Stimulated activated CD8-positive, alpha-beta memory T cell treated with anti-CD3 and anti-CD28 coated beads, Interleukin-15, amount 100 ng/mL, for 24 hours (primary cell): ENCODE data around the gene SCYL1.

Source experiments
- DNase-seq: peaks from one replicate; pipeline ENCODE4 v3.0.0-alpha.2; 2020; ENCODE audit warnings: low read depth

Gene SCYL1

DNA sequence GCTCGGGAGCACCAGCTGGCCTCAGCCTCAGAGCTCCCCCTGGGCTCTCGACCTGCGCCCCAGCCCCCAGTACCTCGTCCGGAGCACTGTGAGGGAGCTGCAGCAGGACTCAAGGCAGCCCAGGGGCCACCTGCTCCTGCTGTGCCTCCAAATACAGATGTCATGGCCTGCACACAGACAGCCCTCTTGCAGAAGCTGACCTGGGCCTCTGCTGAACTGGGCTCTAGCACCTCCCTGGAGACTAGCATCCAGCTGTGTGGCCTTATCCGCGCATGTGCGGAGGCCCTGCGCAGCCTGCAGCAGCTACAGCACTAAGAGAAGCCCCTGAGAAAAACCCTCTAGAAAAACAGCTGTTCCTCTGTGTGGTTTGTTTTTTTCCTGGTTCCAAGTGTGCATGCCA is 46.5 kb downstream of the SCYL1 start:
- no peak for DNase-seq

DNA sequence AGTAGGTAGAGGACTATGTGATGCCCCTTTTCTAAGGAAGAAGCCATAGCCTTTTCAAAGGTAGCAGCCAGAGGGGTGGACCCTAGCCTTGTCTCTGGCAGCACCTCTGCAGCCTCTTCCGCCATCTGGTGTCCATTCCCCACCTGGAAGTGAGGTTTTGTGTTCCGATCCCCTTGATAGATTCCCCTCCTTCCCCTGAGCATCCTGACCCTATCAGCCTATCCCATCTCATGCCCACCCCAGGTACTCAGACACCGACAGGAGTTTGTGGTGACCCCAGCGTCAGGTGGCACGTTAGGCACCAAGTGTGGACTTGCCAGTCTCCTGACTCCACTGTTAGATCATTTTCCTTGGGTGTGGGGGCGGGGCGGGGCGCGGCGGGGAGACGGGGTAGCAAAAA is 47.1 kb downstream of the SCYL1 start:
- DNase-seq, result no peak

- DNase-seq, result peak; percentile 63
Observed at GRCh38 chr11:65572356-65573051, 47.6 kb downstream of the SCYL1 start, which contains the start of gene FAM89B. FAM89B (plus strand) TSS chr11:65572538; CDS start chr11:65572670, 132 bp downstream.

DNA sequence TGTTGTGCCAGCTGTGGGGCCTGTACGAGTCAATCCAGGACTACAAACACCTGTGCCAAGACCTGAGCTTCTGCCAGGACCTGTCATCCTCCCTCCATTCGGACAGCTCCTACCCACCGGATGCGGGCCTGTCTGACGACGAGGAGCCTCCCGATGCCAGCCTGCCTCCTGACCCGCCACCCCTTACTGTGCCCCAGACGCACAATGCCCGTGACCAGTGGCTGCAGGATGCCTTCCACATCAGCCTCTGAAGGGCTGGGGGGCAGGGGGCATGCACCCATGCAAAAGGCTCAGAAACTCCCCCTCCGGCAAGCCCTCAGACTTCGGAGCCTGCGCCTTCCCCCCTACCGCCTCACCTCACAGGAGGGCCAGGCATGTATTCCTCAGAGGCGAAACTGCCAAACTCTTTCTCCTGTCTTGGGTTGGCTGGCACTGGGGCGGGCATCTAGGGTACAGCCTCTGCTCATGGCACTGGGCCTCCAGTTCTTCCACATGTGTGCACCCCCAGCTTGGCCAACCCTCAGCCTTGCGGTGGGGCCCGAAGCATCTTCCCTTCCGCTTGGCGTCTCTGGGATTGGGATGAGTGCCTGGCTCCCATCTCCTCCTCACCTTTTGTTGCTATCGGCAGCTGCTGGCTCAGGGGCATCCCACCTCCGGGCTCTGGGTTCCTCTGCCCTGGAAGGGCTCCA is 48.7 kb downstream of the SCYL1 start:
- no peak for DNase-seq

DNA sequence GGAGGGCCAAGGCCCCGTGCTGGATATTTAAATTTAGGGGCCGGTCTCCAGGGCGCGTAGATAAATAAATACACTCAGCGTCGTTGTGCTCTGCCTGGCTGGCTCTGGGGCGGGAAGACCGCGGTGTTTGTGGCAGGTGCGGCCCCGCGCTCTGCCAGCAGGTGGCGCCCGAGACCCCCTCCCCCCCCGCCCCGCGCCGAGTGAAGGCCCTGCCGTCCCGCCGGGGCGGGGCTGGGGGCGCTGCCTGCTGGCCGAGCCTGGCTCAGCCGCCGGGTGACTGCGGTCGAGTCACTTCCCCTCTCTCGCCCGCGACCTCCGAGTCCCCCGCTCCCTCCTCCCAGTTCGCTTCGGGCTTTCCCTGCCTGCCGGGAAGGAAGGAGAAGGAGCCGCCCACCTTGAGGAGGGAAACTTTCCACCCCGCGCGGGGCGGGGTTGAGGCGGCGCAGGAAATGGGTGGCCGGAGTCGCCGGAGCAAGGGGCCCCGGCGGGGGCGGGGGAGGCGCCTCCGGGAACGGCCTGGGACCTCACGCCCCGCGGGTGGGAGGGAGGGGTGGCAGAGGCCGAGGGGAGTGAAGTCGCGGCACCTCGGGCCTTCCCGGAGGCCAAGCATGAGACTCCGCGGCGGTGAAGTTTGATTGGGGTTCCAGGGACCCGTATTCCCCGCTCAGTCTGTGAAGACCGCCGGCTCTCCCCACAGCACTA is 49.4 kb downstream of the SCYL1 start:
- peak; percentile 81 for DNase-seq

DNA sequence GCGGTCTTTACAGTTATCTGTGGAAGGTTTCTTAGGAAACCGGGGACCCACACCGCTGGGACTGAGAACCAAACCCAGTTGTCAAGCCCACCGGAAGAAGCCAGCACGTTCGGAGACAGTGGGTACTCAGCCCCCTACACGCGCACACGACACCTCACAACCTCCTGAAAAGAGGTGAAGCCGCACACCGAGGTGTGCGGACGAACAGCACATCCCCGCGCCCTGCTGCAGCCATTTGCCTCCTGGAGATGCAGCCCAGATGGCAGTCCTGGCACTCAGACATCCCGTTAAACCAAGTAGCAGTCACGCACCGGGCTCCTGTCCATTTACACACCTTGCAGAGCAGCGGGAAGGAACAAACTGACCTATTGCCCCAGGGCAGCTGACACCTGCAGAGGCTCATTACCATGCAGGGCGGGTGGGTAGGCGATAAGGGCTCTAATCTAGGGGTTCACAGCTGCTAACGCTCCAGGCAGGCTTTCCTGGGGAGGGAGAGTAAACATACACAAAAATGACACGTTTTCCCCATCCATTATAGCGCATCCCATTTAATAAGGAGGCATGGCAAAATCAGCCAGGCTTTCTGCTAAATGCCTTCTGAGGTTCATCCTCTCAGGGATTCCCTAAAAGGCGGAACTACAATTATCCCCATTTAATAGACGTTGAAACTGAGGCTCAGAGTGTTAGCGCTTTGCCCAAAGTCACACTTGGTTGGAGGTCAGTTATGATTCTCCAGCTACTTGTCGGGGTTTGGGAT is 50.1 kb downstream of the SCYL1 start:
- no peak for DNase-seq

DNA sequence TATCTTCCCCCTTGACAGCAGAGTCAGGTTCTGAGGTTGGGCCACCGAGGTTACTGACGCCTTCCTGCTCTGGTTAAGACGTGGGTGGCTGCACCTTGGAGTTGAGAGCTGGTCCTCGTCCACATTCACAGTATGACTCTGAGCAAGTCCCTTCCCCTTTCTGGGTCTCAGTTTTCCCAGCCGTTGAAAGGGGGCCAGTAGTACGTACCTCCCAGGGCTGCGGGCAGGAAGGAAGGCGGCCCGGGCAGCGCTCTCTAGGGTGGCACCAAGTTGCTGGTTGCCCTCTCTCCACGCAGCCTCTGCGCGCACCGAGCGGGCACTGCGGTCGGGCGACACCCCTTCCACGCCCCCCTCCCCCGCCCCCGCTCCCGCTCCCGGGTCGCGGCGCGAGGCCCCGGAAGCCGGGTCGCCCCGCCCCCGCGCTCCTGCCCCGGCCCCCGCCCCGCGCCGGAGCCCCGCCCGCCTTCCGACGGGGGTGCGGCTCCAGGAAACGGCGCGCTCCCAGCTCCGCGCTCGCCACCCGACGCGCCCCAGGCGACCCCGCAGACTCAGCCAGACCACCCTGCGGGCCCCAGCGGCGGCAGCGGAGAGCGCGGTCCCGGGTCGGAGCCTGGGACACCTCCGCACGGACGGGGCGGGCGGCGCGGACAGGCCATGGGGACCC is 50.8 kb downstream of the SCYL1 start, which contains the start of gene EHBP1L1:
Gene EHBP1L1 (plus strand): TSS at position 486 of the 664 bp plus-strand sequence. CDS start 250 bp downstream, outside the sequence.
- DNase-seq, result peak; percentile 49

DNA sequence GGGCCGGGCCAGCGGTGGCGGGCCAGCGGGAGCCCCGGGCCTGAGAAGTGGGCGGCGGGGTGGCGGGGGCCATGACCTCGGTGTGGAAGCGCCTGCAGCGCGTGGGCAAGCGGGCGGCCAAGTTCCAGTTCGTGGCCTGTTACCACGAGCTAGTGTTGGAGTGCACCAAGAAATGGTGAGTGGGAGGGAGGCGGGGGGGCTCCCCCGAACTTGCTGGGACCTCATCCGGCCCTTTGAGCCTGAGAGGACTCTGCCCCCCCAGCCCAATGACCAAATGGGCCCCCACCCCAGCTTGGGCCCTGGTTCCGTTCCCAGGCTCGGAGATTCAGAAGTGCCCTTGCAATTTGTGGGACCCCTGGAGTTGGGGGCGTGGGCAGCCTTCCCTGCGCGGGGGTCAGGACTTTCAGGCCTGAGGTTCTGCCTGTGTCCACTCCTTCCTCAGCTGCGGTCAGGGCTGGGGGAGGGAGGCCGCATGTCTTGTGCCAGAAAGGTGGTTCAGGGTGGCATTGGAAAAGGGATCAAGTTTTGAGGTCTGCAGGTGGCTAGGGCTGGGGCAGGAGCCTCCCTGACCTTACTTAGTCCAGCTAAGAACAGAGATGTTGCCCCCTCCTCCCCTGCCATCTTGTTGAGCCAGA is 51.5 kb downstream of the SCYL1 start:
- DNase-seq, result no peak

GRCh38 chr11:65576867-65577755 is 52.2 kb downstream of the SCYL1 start:
- DNase-seq, result no peak

GRCh38 chr11:65577756-65578109 is 52.9 kb downstream of the SCYL1 start:
- DNase-seq, result no peak

GRCh38 chr11:65578134-65578533 is 53.3 kb downstream of the SCYL1 start:
- no peak for DNase-seq

- no peak for DNase-seq
Observed at GRCh38 chr11:65578667-65579066, 53.8 kb downstream of the SCYL1 start.

- no peak for DNase-seq
Observed at GRCh38 chr11:65579291-65579690, 54.4 kb downstream of the SCYL1 start.

DNA sequence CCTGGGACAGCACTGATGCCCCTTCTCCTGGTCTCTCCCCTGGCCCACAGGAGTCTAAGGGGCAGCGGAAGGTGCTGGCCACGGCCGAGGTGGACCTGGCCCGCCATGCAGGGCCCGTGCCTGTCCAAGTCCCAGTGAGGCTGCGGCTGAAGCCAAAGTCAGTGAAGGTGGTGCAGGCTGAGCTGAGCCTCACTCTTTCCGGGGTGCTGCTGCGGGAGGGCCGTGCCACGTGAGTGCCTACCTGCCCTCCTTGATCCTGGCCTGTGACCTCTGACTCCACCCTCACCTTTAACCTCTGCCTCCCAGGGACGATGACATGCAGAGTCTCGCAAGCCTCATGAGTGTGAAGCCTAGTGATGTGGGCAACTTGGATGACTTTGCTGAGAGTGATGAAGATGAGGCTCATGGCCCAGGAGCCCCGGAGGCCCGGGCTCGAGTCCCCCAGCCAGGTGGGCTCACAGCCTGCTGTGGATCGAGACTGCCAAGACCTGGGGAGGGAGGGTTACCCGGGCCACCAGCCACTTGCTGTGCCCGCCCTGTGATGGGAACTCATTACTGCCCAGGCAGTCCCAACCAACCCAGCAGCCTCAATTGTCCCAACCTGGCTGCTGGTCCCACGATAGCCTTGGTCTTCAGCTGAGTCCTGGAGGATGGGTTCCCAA is 55.3 kb downstream of the SCYL1 start:
- no peak for DNase-seq

GRCh38 chr11:65580756-65581155 is 55.9 kb downstream of the SCYL1 start:
- DNase-seq, result no peak

DNA sequence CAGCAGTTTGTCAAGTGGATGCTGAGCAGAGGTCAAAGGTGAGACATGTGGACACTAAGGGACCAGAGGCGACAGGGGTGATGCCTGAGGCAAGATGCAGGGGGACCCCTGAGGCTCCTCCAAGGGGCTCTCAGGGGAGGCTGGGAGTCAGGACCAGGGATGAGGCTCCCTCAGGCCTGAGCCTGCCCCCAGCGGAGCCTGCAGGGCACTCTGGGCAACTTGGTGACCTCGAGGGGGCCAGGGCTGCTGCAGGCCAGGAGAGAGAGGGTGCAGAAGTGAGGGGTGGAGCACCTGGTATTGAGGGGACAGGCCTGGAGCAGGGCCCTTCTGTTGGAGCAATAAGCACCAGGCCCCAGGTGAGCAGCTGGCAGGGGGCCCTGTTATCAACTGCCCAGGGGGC is 57.0 kb downstream of the SCYL1 start:
- no peak for DNase-seq

DNA sequence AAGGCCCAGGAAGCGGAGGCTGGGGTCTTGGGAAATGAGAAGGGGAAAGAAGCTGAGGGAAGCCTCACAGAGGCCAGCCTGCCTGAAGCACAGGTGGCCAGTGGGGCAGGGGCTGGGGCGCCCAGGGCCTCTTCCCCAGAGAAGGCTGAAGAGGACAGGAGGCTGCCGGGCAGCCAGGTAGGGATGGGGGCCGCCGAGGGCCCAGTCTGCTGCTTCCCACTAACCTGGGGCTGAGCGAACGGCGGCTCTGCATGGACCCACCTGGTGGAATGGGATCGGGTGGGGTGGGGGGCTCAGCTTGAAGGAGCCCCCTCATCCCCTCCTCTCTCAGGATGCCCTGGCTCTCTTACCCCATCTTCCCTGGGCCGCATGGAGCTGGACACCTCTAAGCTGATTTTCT is 58.7 kb downstream of the SCYL1 start:
- no peak for DNase-seq

GRCh38 chr11:65584106-65584505 is 59.2 kb downstream of the SCYL1 start:
- no peak for DNase-seq

DNA sequence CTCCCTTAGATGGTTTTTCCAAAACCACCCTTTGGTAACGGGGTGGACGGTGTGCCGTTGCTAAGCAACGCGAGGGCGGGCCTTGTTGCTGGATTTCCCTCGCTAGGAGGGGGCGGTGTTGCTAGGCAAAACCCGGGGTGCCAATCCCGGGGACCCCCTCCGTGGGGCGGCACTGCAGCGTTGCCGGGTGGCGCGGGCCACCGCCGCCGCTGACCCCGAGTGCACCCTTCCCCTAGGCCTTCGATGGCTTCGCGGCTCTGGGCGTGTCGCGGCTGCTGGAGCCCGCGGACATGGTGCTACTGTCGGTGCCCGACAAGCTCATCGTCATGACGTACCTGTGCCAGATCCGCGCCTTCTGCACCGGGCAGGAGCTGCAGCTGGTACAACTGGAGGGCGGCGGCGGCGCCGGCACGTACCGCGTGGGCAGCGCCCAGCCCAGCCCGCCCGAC is 59.9 kb downstream of the SCYL1 start:
- DNase-seq, result no peak
